ENCODE results near the gene NPAS3.

The NPAS3 gene

GRCh38 chr14:33702293-33702692, 763.6 kb downstream of the NPAS3 start:
- H3K4me3 ChIP-seq (replicated peaks; ENCODE audit: low read depth, low read length): no peak overlapping the region
- DNase-seq (ENCODE audit: extremely low read depth, low read depth): no peak
- no peak for TF ChIP-seq CTCF (IDR thresholded peaks at IDR 0.05; ENCODE audit: low read depth, low read length, missing control alignments)

- no peak for TF ChIP-seq CTCF (IDR thresholded peaks at IDR 0.05; ENCODE audit: low read depth, low read length, missing control alignments)
- no peak overlapping the region for H3K4me3 ChIP-seq (replicated peaks; ENCODE audit: low read depth, low read length)
- DNase-seq (ENCODE audit: extremely low read depth, low read depth): no peak
Measured at GRCh38 chr14:33704481-33704880, 765.8 kb downstream of the NPAS3 start.

GRCh38 chr14:33705490-33705889, 766.8 kb downstream of the NPAS3 start:
- DNase-seq (ENCODE audit: extremely low read depth, low read depth): no peak
- H3K4me3 ChIP-seq (replicated peaks; ENCODE audit: low read depth, low read length): no peak overlapping the region
- TF ChIP-seq CTCF (IDR thresholded peaks at IDR 0.05; ENCODE audit: low read depth, low read length, missing control alignments): no peak

GRCh38 chr14:33707716-33708115, 769.0 kb downstream of the NPAS3 start:
- DNase-seq (ENCODE audit: extremely low read depth, low read depth): no peak
- no peak overlapping the region for H3K4me3 ChIP-seq (replicated peaks; ENCODE audit: low read depth, low read length)
- TF ChIP-seq CTCF (IDR thresholded peaks at IDR 0.05; ENCODE audit: low read depth, low read length, missing control alignments): no peak

- no peak for DNase-seq (ENCODE audit: extremely low read depth, low read depth)
- no peak overlapping the region for H3K4me3 ChIP-seq (replicated peaks; ENCODE audit: low read depth, low read length)
- no peak for TF ChIP-seq CTCF (IDR thresholded peaks at IDR 0.05; ENCODE audit: low read depth, low read length, missing control alignments)
Measured at GRCh38 chr14:33709283-33709682, 770.6 kb downstream of the NPAS3 start.

- no peak for DNase-seq (ENCODE audit: extremely low read depth, low read depth)
- no peak overlapping the region for H3K4me3 ChIP-seq (replicated peaks; ENCODE audit: low read depth, low read length)
- TF ChIP-seq CTCF (IDR thresholded peaks at IDR 0.05; ENCODE audit: low read depth, low read length, missing control alignments): no peak
Measured at GRCh38 chr14:33709711-33710110, 771.0 kb downstream of the NPAS3 start.

GRCh38 chr14:33710273-33710672, 771.6 kb downstream of the NPAS3 start:
- no peak for TF ChIP-seq CTCF (IDR thresholded peaks at IDR 0.05; ENCODE audit: low read depth, low read length, missing control alignments)
- DNase-seq (ENCODE audit: extremely low read depth, low read depth): no peak

More at GRCh38 chr14:33710273-33710672, 771.6 kb downstream of the NPAS3 start:
- H3K4me3 ChIP-seq (replicated peaks; ENCODE audit: low read depth, low read length): no peak overlapping the region
